ENCODE data around the gene RTN4IP1.

The RTN4IP1 gene

GRCh38 chr6:106534564-106534982, 94.7 kb downstream of the RTN4IP1 start:
- H3K4me1 Mint-ChIP-seq, result peaks cover 79% of the 10 kb centered on the region
- peaks cover 57% of the 10 kb centered on the region for H3K36me3 Mint-ChIP-seq (ENCODE audit: insufficient read depth)
- ATAC-seq (replicated peaks; ENCODE audit: extremely low read depth, poor library complexity, severe bottlenecking) (peak; percentile 41), DNase-seq (ENCODE audit: low spot score in 2 of 2) (no peak)
- no peaks in the 10 kb centered on the region for H3K27me3 Mint-ChIP-seq
- H3K4me3 Mint-ChIP-seq, result no peak overlapping the region
- peak overlapping the region; percentile 86 for H3K27ac Mint-ChIP-seq (ENCODE audit: low read depth)
- no peaks in the 10 kb centered on the region for H3K9me3 Mint-ChIP-seq

- no peak for DNase-seq (ENCODE audit: low spot score in 2 of 2)
- no peak overlapping the region for H3K4me3 Mint-ChIP-seq
- H3K36me3 Mint-ChIP-seq (ENCODE audit: insufficient read depth), result peaks cover 60% of the 10 kb centered on the region
- no peaks in the 10 kb centered on the region for H3K9me3 Mint-ChIP-seq
- peak overlapping the region; percentile 86 for H3K27ac Mint-ChIP-seq (ENCODE audit: low read depth)
- ATAC-seq (replicated peaks; ENCODE audit: extremely low read depth, poor library complexity, severe bottlenecking), result no peak
- H3K27me3 Mint-ChIP-seq, result no peaks in the 10 kb centered on the region
- H3K4me1 Mint-ChIP-seq, result peaks cover 79% of the 10 kb centered on the region
Observed at GRCh38 chr6:106534004-106534403, 95.3 kb downstream of the RTN4IP1 start.

GRCh38 chr6:106533054-106533453, 96.2 kb downstream of the RTN4IP1 start:
- H3K27ac Mint-ChIP-seq (ENCODE audit: low read depth), result peak overlapping the region; percentile 86
- ATAC-seq (replicated peaks; ENCODE audit: extremely low read depth, poor library complexity, severe bottlenecking), result no peak
- peak overlapping the region; percentile 36 for H3K4me3 Mint-ChIP-seq
- no peak for DNase-seq (ENCODE audit: low spot score in 2 of 2)
- H3K27me3 Mint-ChIP-seq, result no peaks in the 10 kb centered on the region
- H3K36me3 Mint-ChIP-seq (ENCODE audit: insufficient read depth), result peaks cover 61% of the 10 kb centered on the region
- peaks cover 81% of the 10 kb centered on the region for H3K4me1 Mint-ChIP-seq
- H3K9me3 Mint-ChIP-seq, result no peaks in the 10 kb centered on the region

- Mint-ChIP-seq H3K4me1 (peaks cover 64% of the 10 kb centered on the region), H3K27ac (ENCODE audit: low read depth) (no peak overlapping the region), H3K9me3 (no peaks in the 10 kb centered on the region), H3K27me3 (no peaks in the 10 kb centered on the region), H3K36me3 (ENCODE audit: insufficient read depth) (peaks cover 61% of the 10 kb centered on the region), H3K4me3 (no peak overlapping the region)
- ATAC-seq (replicated peaks; ENCODE audit: extremely low read depth, poor library complexity, severe bottlenecking) (no peak), DNase-seq (ENCODE audit: low spot score in 2 of 2) (no peak)
Observed at GRCh38 chr6:106530502-106530901, 98.8 kb downstream of the RTN4IP1 start.

- ATAC-seq (replicated peaks; ENCODE audit: extremely low read depth, poor library complexity, severe bottlenecking) (no peak), DNase-seq (ENCODE audit: low spot score in 2 of 2) (no peak)
- no peak overlapping the region for H3K4me3 Mint-ChIP-seq
- H3K36me3 Mint-ChIP-seq (ENCODE audit: insufficient read depth), result peaks cover 63% of the 10 kb centered on the region
- no peaks in the 10 kb centered on the region for H3K27me3 Mint-ChIP-seq
- no peak overlapping the region for H3K27ac Mint-ChIP-seq (ENCODE audit: low read depth)
- peaks cover 64% of the 10 kb centered on the region for H3K4me1 Mint-ChIP-seq
- no peaks in the 10 kb centered on the region for H3K9me3 Mint-ChIP-seq
Observed at GRCh38 chr6:106530026-106530425, 99.3 kb downstream of the RTN4IP1 start.

- Mint-ChIP-seq H3K27me3 (no peaks in the 10 kb centered on the region), H3K4me1 (peaks cover 63% of the 10 kb centered on the region), H3K36me3 (ENCODE audit: insufficient read depth) (peaks cover 63% of the 10 kb centered on the region), H3K27ac (ENCODE audit: low read depth) (no peak overlapping the region), H3K4me3 (no peak overlapping the region), H3K9me3 (no peaks in the 10 kb centered on the region)
- ATAC-seq (replicated peaks; ENCODE audit: extremely low read depth, poor library complexity, severe bottlenecking) (no peak), DNase-seq (ENCODE audit: low spot score in 2 of 2) (no peak)
Observed at GRCh38 chr6:106529438-106529837, 99.9 kb downstream of the RTN4IP1 start.

GRCh38 chr6:106528521-106528920, 100.8 kb downstream of the RTN4IP1 start:
- peaks cover 60% of the 10 kb centered on the region for H3K36me3 Mint-ChIP-seq (ENCODE audit: insufficient read depth)
- no peak for ATAC-seq (replicated peaks; ENCODE audit: extremely low read depth, poor library complexity, severe bottlenecking)

GRCh38 chr6:106527979-106528378, 101.3 kb downstream of the RTN4IP1 start:
- ATAC-seq (replicated peaks; ENCODE audit: extremely low read depth, poor library complexity, severe bottlenecking) (no peak), DNase-seq (ENCODE audit: low spot score in 2 of 2) (no peak)
- Mint-ChIP-seq H3K4me1 (peaks cover 62% of the 10 kb centered on the region), H3K4me3 (no peak overlapping the region), H3K27ac (ENCODE audit: low read depth) (peak overlapping the region; percentile 65), H3K9me3 (no peaks in the 10 kb centered on the region), H3K36me3 (ENCODE audit: insufficient read depth) (peaks cover 60% of the 10 kb centered on the region), H3K27me3 (no peaks in the 10 kb centered on the region)

More at GRCh38 chr6:106528521-106528920, 100.8 kb downstream of the RTN4IP1 start:
- Mint-ChIP-seq H3K9me3 (no peaks in the 10 kb centered on the region), H3K4me3 (no peak overlapping the region), H3K27ac (ENCODE audit: low read depth) (peak overlapping the region; percentile 65), H3K4me1 (peaks cover 62% of the 10 kb centered on the region), H3K27me3 (no peaks in the 10 kb centered on the region)
- no peak for DNase-seq (ENCODE audit: low spot score in 2 of 2)

- no peaks in the 10 kb centered on the region for H3K9me3 Mint-ChIP-seq
- no peaks in the 10 kb centered on the region for H3K27me3 Mint-ChIP-seq
- H3K36me3 Mint-ChIP-seq (ENCODE audit: insufficient read depth), result peaks cover 62% of the 10 kb centered on the region
- H3K4me3 Mint-ChIP-seq, result no peak overlapping the region
- H3K4me1 Mint-ChIP-seq, result peaks cover 54% of the 10 kb centered on the region
- ATAC-seq (replicated peaks; ENCODE audit: extremely low read depth, poor library complexity, severe bottlenecking) (no peak), DNase-seq (ENCODE audit: low spot score in 2 of 2) (no peak)
- no peak overlapping the region for H3K27ac Mint-ChIP-seq (ENCODE audit: low read depth)
Observed at GRCh38 chr6:106527117-106527516, 102.2 kb downstream of the RTN4IP1 start.

GRCh38 chr6:106525882-106526275, 103.4 kb downstream of the RTN4IP1 start:
- no peak for DNase-seq (ENCODE audit: low spot score in 2 of 2)
- peaks cover 53% of the 10 kb centered on the region for H3K4me1 Mint-ChIP-seq
- H3K9me3 Mint-ChIP-seq, result no peaks in the 10 kb centered on the region
- ATAC-seq (replicated peaks; ENCODE audit: extremely low read depth, poor library complexity, severe bottlenecking), result no peak
- peak overlapping the region; percentile 96 for H3K27ac Mint-ChIP-seq (ENCODE audit: low read depth)
- peak overlapping the region; percentile 95 for H3K4me3 Mint-ChIP-seq
- peaks cover 65% of the 10 kb centered on the region for H3K36me3 Mint-ChIP-seq (ENCODE audit: insufficient read depth)
- no peaks in the 10 kb centered on the region for H3K27me3 Mint-ChIP-seq

- Mint-ChIP-seq H3K4me3 (peak overlapping the region; percentile 95), H3K36me3 (ENCODE audit: insufficient read depth) (peaks cover 65% of the 10 kb centered on the region), H3K27me3 (no peaks in the 10 kb centered on the region), H3K4me1 (peaks cover 54% of the 10 kb centered on the region), H3K9me3 (no peaks in the 10 kb centered on the region), H3K27ac (ENCODE audit: low read depth) (peak overlapping the region; percentile 96)
- DNase-seq (ENCODE audit: low spot score in 2 of 2), result no peak
- ATAC-seq (replicated peaks; ENCODE audit: extremely low read depth, poor library complexity, severe bottlenecking), result no peak
Observed at GRCh38 chr6:106525107-106525881, 104.0 kb downstream of the RTN4IP1 start.

GRCh38 chr6:106522562-106523250, 106.6 kb downstream of the RTN4IP1 start:
- peak overlapping the region; percentile 95 for H3K4me3 Mint-ChIP-seq
- H3K27me3 Mint-ChIP-seq, result no peaks in the 10 kb centered on the region
- peaks cover 58% of the 10 kb centered on the region for H3K36me3 Mint-ChIP-seq (ENCODE audit: insufficient read depth)
- ATAC-seq (replicated peaks; ENCODE audit: extremely low read depth, poor library complexity, severe bottlenecking), result no peak
- H3K27ac Mint-ChIP-seq (ENCODE audit: low read depth), result peak overlapping the region; percentile 96
- no peak for DNase-seq (ENCODE audit: low spot score in 2 of 2)
- peaks cover 54% of the 10 kb centered on the region for H3K4me1 Mint-ChIP-seq
- no peaks in the 10 kb centered on the region for H3K9me3 Mint-ChIP-seq

Measured in central memory CD8-positive, alpha-beta T cell (primary cell).